Pancreas (tissue), 10 donors: ENCODE measurements around the gene PFKP. TPM values are rescaled to one million over a fixed set of nuclear protein-coding genes. Genes with fewer than 3 reads are reported as not detected.

Source experiments
- ATAC-seq, 4 donors: fragments of 200-7000 bp; cut with Tn5 transposase; one replicate each; pipeline versions ENCODE4 v1.8.0 to v1.9.1; 2020; ENCODE audit warnings: mild to moderate bottlenecking in 4 of 4, moderate library complexity in 4 of 4
- DNase-seq, 6 donors: peaks; one replicate each; pipeline ENCODE4 v3.0.0-alpha.2; 2020
- FAIRE-seq: peaks from 2 replicates; lab custom pipeline; 2012; peaks lifted over from hg19 to GRCh38; lab: Jason Lieb, UNC
- H3K27ac ChIP-seq, 4 donors: fragments of 200-600 bp; sonication (generic); 1 replicate in 3 of 4; 2 replicates in 1 of 4; pipeline versions ENCODE4 v1.5.0 to v1.8.0; 2020
- H3K27me3 ChIP-seq, 4 donors: fragments of 200-600 bp; one replicate each; pipeline ENCODE4 v1.8.0; 2021
- H3K36me3 ChIP-seq, 3 donors: fragments of 200-600 bp; sonication (generic) in 1 of 3; one replicate each; pipeline versions ENCODE4 v1.5.0 to v1.8.0; 2020 to 2021
- H3K4me1 ChIP-seq, 3 donors: fragments of 200-600 bp; one replicate each; pipeline ENCODE4 v1.8.0; 2021
- H3K4me3 ChIP-seq, 4 donors: fragments of 200-600 bp; sonication (generic) in 2 of 4; one replicate each; pipeline versions ENCODE4 v1.5.0 to v1.8.0; 2020 to 2021
- H3K9me3 ChIP-seq, 4 donors: fragments of 200-600 bp; one replicate each; pipeline ENCODE4 v1.8.0; 2021
- CTCF ChIP-seq, 4 donors: fragments of 200-600 bp; sonication (generic) in 3 of 4; IDR thresholded peaks; one replicate each; pipeline versions ENCODE4 v1.5.0 to v1.8.0; 2021; ENCODE audit warnings: antibody characterized with exemption in 4 of 4
- WGBS, 2 donors: extraction: QIAGEN DNeasy Blood & Tissue Kit; methylation state at CpG; one replicate each; pipeline ENCODE4 v1.1.7; 2013; 5-methylcytosine and 5-hydroxymethylcytosine counted together
- intact Hi-C, 3 donors: fragments of 100-400 bp; cut with DNase I; formaldehyde crosslinking; loops; one replicate each; pipeline versions ENCODE4 v1.11.1 to v1.14.2; 2022
- polyA plus RNA-seq, 2 donors: library from polyadenylated mRNA; stranded (reverse); fragments of 200-250 nt; gene quantifications; one replicate each; pipeline ENCODE4 v1.2.3, GENCODE V29; 2013
- total RNA-seq, 6 donors: library from RNA; stranded (reverse); fragmentation: NEBNext Ultra II Directional in 4 of 6; extraction: Animal tissue kit (Norgen Biotek cat#: 25700) in 4 of 6; gene quantifications; one replicate each; pipeline versions ENCODE4 v1.2.1 to v1.2.4, GENCODE V29; 2021 to 2023
- donor health status: healthy with polysubstance abuse.
- donor health status: DM: no; HTN: no; CAD: no; lungs with moderate emphysema.
- donor health status: DM: no; HTN: no; CAD: no.
- donor health status: control.
- donor health status: control.
- donor health status: Bipolar disorder and iron deficiency.
- donor health status: DM: yes; HTN: yes; CAD: no.
- donor health status: DM: no; HTN: no; CAD: no.
- donor health status: DM: no; HTN: no; CAD: no.
- donor health status: DM: yes; HTN: yes; CAD: no.

PFKP gene
- total and polyA plus RNA-seq, 8 donors, result 6.8 to 32.5 (median 14.1) TPM

- no peaks in the 10 kb centered on the region for H3K9me3 ChIP-seq
- TF ChIP-seq CTCF (IDR thresholded peaks at IDR 0.05), result no peak
- H3K27ac ChIP-seq, result no peak overlapping the region
- no peaks in the 10 kb centered on the region for H3K4me1 ChIP-seq
- intact Hi-C loops, result no loop called here
- DNase-seq, result no peak
- ATAC-seq, result no peak
- no peaks in the 10 kb centered on the region for H3K27me3 ChIP-seq
- no peak for FAIRE-seq
- H3K4me3 ChIP-seq, result no peak overlapping the region
- WGBS, 2 donors, result 94 to 97% methylated on average over 17 of the region's 17 CpGs
- H3K36me3 ChIP-seq, result peaks cover 6 to 92% (median 31%) of the 10 kb centered on the region in 3 donors
Measured at GRCh38 chr10:3143366-3143765, 76.0 kb downstream of the PFKP start.

- TF ChIP-seq CTCF (IDR thresholded peaks at IDR 0.05), result no peak
- intact Hi-C loops, result no loop called here
- H3K4me1 ChIP-seq, result no peaks in the 10 kb centered on the region
- no peaks in the 10 kb centered on the region for H3K9me3 ChIP-seq
- peak in 1 of 6 donors; percentile 33 for DNase-seq
- no peak for FAIRE-seq
- peaks cover 7 to 94% (median 31%) of the 10 kb centered on the region in 3 donors for H3K36me3 ChIP-seq
- H3K4me3 ChIP-seq, result no peak overlapping the region
- no peaks in the 10 kb centered on the region for H3K27me3 ChIP-seq
- 93 to 96% methylated on average over 19 of the region's 19 CpGs for WGBS, 2 donors
- no peak for ATAC-seq
- H3K27ac ChIP-seq, result no peak overlapping the region
Measured at GRCh38 chr10:3143791-3144434, 76.6 kb downstream of the PFKP start.

GRCh38 chr10:3145366-3145765, 78.0 kb downstream of the PFKP start:
- no peak for DNase-seq
- no peaks in the 10 kb centered on the region for H3K4me1 ChIP-seq
- TF ChIP-seq CTCF (IDR thresholded peaks at IDR 0.05), result no peak
- intact Hi-C loops, result no loop called here
- no peak overlapping the region for H3K4me3 ChIP-seq
- ATAC-seq, result no peak
- H3K27ac ChIP-seq, result no peak overlapping the region
- H3K9me3 ChIP-seq, result no peaks in the 10 kb centered on the region
- 98% methylated on average over 18 of the region's 18 CpGs for WGBS, 2 donors
- peaks cover 13 to 88% (median 24%) of the 10 kb centered on the region in 3 donors for H3K36me3 ChIP-seq
- no peaks in the 10 kb centered on the region for H3K27me3 ChIP-seq
- FAIRE-seq, result no peak

- 94 to 96% methylated on average over 8 of the region's 8 CpGs for WGBS, 2 donors
- ATAC-seq (no peak), FAIRE-seq (no peak), DNase-seq (no peak)
- intact Hi-C loops, result no loop called here
- no peak overlapping the region for H3K27ac ChIP-seq
- H3K27me3 ChIP-seq, result no peaks in the 10 kb centered on the region
- no peak for TF ChIP-seq CTCF (IDR thresholded peaks at IDR 0.05)
- H3K4me3 ChIP-seq, result no peak overlapping the region
- peaks cover 13 to 87% (median 24%) of the 10 kb centered on the region in 3 donors for H3K36me3 ChIP-seq
- H3K4me1 ChIP-seq, result no peaks in the 10 kb centered on the region
- H3K9me3 ChIP-seq, result no peaks in the 10 kb centered on the region
Measured at GRCh38 chr10:3146289-3146688, 78.9 kb downstream of the PFKP start.

GRCh38 chr10:3147117-3147820, 79.9 kb downstream of the PFKP start:
- H3K9me3 ChIP-seq, result no peaks in the 10 kb centered on the region
- intact Hi-C loops, result no loop called here
- H3K27me3 ChIP-seq, result no peaks in the 10 kb centered on the region
- FAIRE-seq (no peak), DNase-seq (no peak), ATAC-seq (no peak)
- H3K27ac ChIP-seq, result no peak overlapping the region
- H3K4me3 ChIP-seq, result no peak overlapping the region
- 87 to 96% methylated on average over 17 of the region's 17 CpGs for WGBS, 2 donors
- TF ChIP-seq CTCF (IDR thresholded peaks at IDR 0.05), result no peak
- peaks cover 12 to 78% (median 24%) of the 10 kb centered on the region in 3 donors for H3K36me3 ChIP-seq
- H3K4me1 ChIP-seq, result no peaks in the 10 kb centered on the region
